K562 treated with DMSO at 1 percent for 24 hours (cell line): ENCODE measurements around the gene PIR. TPM values are rescaled to one million over a fixed set of nuclear protein-coding genes. Genes with fewer than 3 reads are reported as not detected.

ENCODE experiments used
- total RNA-seq: library from RNA; unstranded; fragments of 300-600 nt; gene quantifications from 2 replicates; pipeline ENCODE4 v1.2.3, GENCODE V29; 2022; ENCODE audit warnings: low read depth; ENCODE audit not compliant: insufficient read depth

The PIR gene
- 14.5 and 17.4 TPM in 2 replicates for total RNA-seq

GRCh38 chrX:15493118-15493962 is at the start of gene PIR:
Gene PIR (minus strand): TSS chrX:15493333. CDS start chrX:15491257, 2,076 bp downstream.

DNA sequence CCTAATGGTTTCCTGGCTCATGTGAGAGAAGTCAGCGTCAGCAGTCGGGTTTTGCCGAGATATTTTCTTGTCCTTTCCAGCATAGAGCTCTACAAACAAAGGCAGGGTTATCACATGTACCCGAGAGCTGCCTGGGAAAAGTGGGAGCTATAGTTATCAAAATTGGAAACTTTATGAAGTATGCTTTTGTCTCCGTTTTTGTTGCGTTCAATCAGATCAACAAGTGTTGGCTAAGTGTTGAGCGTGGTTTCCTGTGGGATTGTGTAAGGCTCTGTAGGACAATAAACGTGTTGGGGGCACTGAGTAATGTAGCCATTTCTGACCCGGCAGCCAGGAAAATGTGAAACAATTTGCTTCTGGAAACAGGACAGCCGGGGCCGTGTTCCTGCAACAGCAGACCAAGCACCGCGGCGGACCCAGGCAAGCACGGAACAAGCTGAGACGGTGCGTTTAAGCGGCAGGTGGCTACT is 7.4 kb upstream of the PIR start, which contains the start of gene BMX:
TSS of gene BMX (plus strand) at position 311 of the 470 bp plus-strand sequence. CDS start 7,547 bp downstream, outside the sequence.

DNA sequence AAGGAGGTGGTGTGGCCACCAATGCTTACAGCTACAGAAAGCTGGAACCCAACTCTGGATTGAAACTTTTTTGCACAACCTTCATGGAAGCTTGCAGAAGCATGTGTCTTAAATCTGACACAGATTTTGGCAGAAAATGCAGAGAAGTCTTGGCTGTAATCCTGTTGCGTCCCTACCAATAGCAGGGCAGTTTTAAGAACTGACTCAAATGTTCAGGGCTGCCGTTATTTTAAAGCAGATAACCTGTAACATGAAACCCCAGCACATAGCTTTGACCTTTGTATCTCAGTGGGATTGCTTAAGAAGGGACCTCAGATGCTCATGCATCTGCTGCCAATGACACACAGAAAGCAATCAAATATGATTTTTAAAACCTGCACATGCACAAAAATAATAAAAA is 108.8 kb downstream of the PIR start, which contains the start of gene VEGFD:
TSS of gene VEGFD (minus strand) at position 110 of the 400 bp plus-strand sequence. CDS start 467 bp downstream, outside the sequence.

DNA sequence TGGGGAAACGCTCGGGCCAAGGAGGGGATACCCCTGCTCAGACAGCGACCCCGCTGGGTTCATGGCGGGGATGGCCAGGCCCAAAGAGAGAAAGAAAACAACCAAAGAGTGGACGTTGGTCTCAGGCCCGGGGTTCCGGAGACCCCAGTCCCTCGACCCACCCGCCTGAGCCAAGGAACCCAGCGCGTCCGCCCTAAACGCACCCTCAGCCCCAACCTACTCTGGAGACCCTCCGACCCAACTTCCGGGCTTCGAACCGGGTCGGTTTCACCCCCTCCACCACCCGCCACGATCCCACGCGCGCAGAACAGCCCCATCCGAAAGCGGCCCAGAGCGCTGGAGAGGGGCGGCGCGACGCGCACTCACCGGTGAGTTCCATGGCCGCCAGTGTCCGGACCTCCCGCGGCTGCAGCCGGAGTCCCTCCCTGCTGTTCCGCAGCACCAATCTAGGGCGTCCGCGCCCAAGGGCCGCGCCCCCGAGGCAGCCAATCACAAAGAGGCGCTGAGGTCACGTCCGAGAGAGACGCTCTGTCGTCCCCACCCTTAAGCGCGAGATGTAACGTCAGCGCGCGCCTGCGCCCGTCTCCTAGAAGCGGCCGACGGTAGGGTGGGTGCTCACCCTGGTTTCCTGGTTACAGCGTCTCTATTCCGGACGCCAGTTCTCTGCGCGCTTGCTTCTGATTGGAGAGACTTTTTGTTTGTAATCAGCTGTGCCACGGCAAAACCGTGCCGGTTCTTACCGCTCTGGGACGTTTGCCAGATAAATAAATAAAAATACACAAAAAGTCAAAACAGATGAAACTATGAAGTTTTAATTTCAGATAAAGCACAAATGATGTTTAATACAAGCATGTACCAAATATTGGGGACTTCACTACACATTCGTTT is 157.8 kb downstream of the PIR start, which contains the start of gene PIGA:
TSS of gene PIGA (minus strand) at position 389 of the 888 bp plus-strand sequence. CDS start 3,593 bp downstream, outside the sequence.

Other genes with a start within 250 kb of the PIR start
- 0.22 TPM in 1 of 2 replicates, not detected in the other for gene ASB9, start 223.2 kb downstream of the PIR start, total RNA-seq
- gene ASB11, start 177.7 kb downstream of the PIR start, total RNA-seq, result not detected in 2 replicates
- 4.8 and 6.3 TPM in 2 replicates for gene PIGA, start 157.8 kb downstream of the PIR start, total RNA-seq
- 0.42 TPM in 1 of 2 replicates, not detected in the other for gene VEGFD, start 108.9 kb downstream of the PIR start, total RNA-seq
- 0.27 TPM in 1 of 2 replicates, not detected in the other for gene BMX, start 7.5 kb upstream of the PIR start, total RNA-seq
- not detected in 2 replicates for gene ACE2, start 107.6 kb upstream of the PIR start, total RNA-seq
- gene CLTRN, start 171.5 kb upstream of the PIR start, total RNA-seq, result not detected in 2 replicates
- gene CA5B, start 244.9 kb upstream of the PIR start, total RNA-seq, result 0.51 and 0.73 TPM in 2 replicates